Measurements from ENCODE around the gene IRF7. TPM values are rescaled to one million over a fixed set of nuclear protein-coding genes. Genes with fewer than 3 reads are reported as not detected.

The IRF7 gene
- total RNA-seq, 1 donor from 2014 or later, result 19.5 TPM

DNA sequence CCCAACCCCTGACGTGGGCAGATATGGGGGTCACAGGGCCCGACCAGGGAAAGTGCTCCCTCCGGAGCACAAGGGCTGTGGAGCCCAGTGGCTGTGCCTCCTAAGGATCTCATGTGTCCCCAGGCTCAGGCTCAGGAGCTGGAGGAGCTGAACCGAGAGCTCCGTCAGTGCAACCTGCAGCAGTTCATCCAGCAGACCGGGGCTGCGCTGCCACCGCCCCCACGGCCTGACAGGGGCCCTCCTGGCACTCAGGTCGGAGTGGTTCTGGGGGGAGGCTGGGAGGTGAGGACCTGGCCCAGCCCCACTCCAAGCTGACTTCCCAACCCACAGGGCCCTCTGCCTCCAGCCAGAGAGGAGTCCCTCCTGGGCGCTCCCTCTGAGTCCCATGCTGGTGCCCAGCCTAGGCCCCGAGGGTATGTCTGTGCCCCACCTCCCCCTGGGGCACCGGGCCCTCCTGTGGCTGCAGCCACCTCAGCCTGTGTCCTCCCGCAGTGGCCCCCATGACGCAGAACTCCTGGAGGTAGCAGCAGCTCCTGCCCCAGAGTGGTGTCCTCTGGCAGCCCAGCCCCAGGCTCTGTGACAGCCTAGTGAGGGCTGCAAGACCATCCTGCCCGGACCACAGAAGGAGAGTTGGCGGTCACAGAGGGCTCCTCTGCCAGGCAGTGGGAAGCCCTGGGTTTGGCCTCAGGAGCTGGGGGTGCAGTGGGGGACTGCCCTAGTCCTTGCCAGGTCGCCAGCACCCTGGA, 52.5 kb downstream of the IRF7 start:
- no peak for ATAC-seq

Other genes starting within 250 kb of the IRF7 start
- gene B4GALNT4, start 246.5 kb downstream of the IRF7 start, total RNA-seq, result 0.32 TPM
- gene PKP3, start 221.7 kb downstream of the IRF7 start, total RNA-seq, result 359 TPM
- 15.4 TPM for gene SIGIRR, start 201.0 kb downstream of the IRF7 start, total RNA-seq
- gene ANO9, start 173.9 kb downstream of the IRF7 start, total RNA-seq, result 12.8 TPM
- gene PTDSS2, start 165.7 kb downstream of the IRF7 start, total RNA-seq, result 12.0 TPM
- gene RNH1, start 108.7 kb downstream of the IRF7 start, total RNA-seq, result 152 TPM
- gene HRAS, start 80.4 kb downstream of the IRF7 start, total RNA-seq, result 118 TPM
- 1.3 TPM for gene LRRC56, start 78.4 kb downstream of the IRF7 start, total RNA-seq
- 3.0 TPM for gene LMNTD2, start 55.2 kb downstream of the IRF7 start, total RNA-seq
- 19.6 TPM for gene RASSF7, start 55.0 kb downstream of the IRF7 start, total RNA-seq
- gene PHRF1, start 39.5 kb downstream of the IRF7 start, total RNA-seq, result 17.6 TPM
- gene CDHR5, start 9.0 kb upstream of the IRF7 start, total RNA-seq, result not detected
- gene SCT, start 11.2 kb upstream of the IRF7 start, total RNA-seq, result not detected
- gene DRD4, start 21.3 kb upstream of the IRF7 start, total RNA-seq, result 0.16 TPM
- 23.8 TPM for gene DEAF1, start 79.3 kb upstream of the IRF7 start, total RNA-seq
- 15.7 TPM for gene TMEM80, start 79.9 kb upstream of the IRF7 start, total RNA-seq
- gene EPS8L2, start 90.3 kb upstream of the IRF7 start, total RNA-seq, result 259 TPM
- gene TALDO1, start 131.5 kb upstream of the IRF7 start, total RNA-seq, result 263 TPM
- gene GATD1, start 161.5 kb upstream of the IRF7 start, total RNA-seq, result 38.4 TPM
- not detected for gene CEND1, start 174.1 kb upstream of the IRF7 start, total RNA-seq
- gene SLC25A22, start 182.3 kb upstream of the IRF7 start, total RNA-seq, result 11.0 TPM
- 7.6 TPM for gene PIDD1, start 189.3 kb upstream of the IRF7 start, total RNA-seq
- gene RPLP2, start 194.0 kb upstream of the IRF7 start, total RNA-seq, result 2,043 TPM
- 24.5 TPM for gene PNPLA2, start 203.0 kb upstream of the IRF7 start, total RNA-seq
- 3.3 TPM for gene CRACR2B, start 212.0 kb upstream of the IRF7 start, total RNA-seq
- gene CD151, start 217.0 kb upstream of the IRF7 start, total RNA-seq, result 109 TPM
- gene POLR2L, start 226.6 kb upstream of the IRF7 start, total RNA-seq, result 177 TPM
- 8.4 TPM for gene TSPAN4, start 226.9 kb upstream of the IRF7 start, total RNA-seq

Measured in esophagus mucosa (tissue), 1 donor.